Suprapubic skin (tissue), 3 donors: ENCODE measurements around the gene CISD1.

Experiments used
- CTCF ChIP-seq, 2 donors: fragments of 200-600 bp in 1 of 2; fragments of 450-650 bp in 1 of 2; sonication (generic) in 1 of 2; IDR thresholded peaks; one replicate each; pipeline ENCODE4 v1.5.1; 2016 to 2019; ENCODE audit warnings: antibody characterized with exemption in 2 of 2, mild to moderate bottlenecking in 1 of 2, moderate library complexity in 1 of 2
- EP300 ChIP-seq: sonication (generic); formaldehyde crosslinking; IDR thresholded peaks from one replicate; pipeline ENCODE4 v1.6.1; 2017; ENCODE audit warnings: antibody characterized with exemption

DNA sequence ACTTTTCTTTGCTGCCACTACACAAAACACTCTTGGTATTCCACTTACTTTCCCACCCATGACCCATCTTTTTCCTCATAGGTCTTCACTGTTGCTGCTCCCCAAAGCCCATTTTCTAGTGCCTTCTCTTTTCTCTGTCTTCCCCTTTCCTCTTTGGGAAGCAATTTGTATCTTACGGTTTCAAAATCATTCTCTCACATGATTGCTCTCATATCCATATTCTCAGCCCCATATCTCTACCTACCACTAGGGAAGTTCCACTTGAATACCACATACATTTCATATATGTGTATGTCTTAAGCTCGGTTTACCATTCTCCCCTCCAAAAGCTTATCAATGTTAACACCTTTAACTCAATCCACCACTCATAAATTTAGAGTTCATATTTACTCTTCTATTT is 62.7 kb downstream of the CISD1 start:
- no peak for TF ChIP-seq CTCF (IDR thresholded peaks at IDR 0.05)
- TF ChIP-seq EP300: no peak
